Activated B cell treated with CpG ODN at 0.5 μM for 24 hours (primary cell): ENCODE measurements around the gene GNAI3. TPM values are rescaled to one million over a fixed set of nuclear protein-coding genes. Genes with fewer than 3 reads are reported as not detected.

Experiments
- ATAC-seq: fragments of 200-7000 bp; cut with Tn5 transposase; one replicate; pipeline ENCODE4 v1.10.0; 2021; ENCODE audit warnings: low read depth, mild to moderate bottlenecking, moderate library complexity
- CTCF ChIA-PET: fragments of 350-600 bp; sonication (Branson Sonifier 250); formaldehyde crosslinking; loops from one replicate; lab custom pipeline; 2021; ENCODE audit warnings: antibody characterized with exemption; lab: Charles Lee
- POLR2A ChIA-PET: fragments of 350-600 bp; sonication (Branson Sonifier 250); formaldehyde crosslinking; loops from one replicate; lab custom pipeline; 2021; ENCODE audit warnings: antibody characterized with exemption; lab: Charles Lee
- DNase-seq: peaks from one replicate; pipeline ENCODE4 v3.0.0; 2022
- H3K27ac Mint-ChIP-seq: one replicate; pipeline ENCODE4 v1.8.0; 2020; ENCODE audit warnings: mixed read lengths
- H3K27me3 Mint-ChIP-seq: one replicate; pipeline ENCODE4 v1.8.0; 2021; ENCODE audit warnings: mixed read lengths
- H3K36me3 Mint-ChIP-seq: one replicate; pipeline ENCODE4 v1.8.0; 2021; ENCODE audit warnings: low read depth, mixed read lengths
- H3K4me1 Mint-ChIP-seq: one replicate; pipeline ENCODE4 v1.8.0; 2021; ENCODE audit warnings: mixed read lengths
- H3K4me3 Mint-ChIP-seq: one replicate; pipeline ENCODE4 v1.8.0; 2020; ENCODE audit warnings: mild to moderate bottlenecking, mixed read lengths
- H3K9me3 Mint-ChIP-seq: one replicate; pipeline ENCODE4 v1.8.0; 2020; ENCODE audit warnings: mixed read lengths
- intact Hi-C: fragments of 100-400 bp; cut with micrococcal nuclease; formaldehyde crosslinking; loops from one replicate; pipeline ENCODE4 v1.15.1; 2024
- total RNA-seq: library from RNA; stranded (reverse); gene quantifications from 2 replicates; pipeline ENCODE4 v1.2.3, GENCODE V29; 2022
- TF ChIP-seq, protein P1 (sequence below): fragments of 200-600 bp; IDR thresholded peaks from one replicate; pipeline ENCODE4 v1.8.0; 2022; ENCODE audit warnings: antibody characterized with exemption, mild to moderate bottlenecking

Gene GNAI3
- total RNA-seq, 1 donor from 2014 or later: 8.4 TPM

DNA sequence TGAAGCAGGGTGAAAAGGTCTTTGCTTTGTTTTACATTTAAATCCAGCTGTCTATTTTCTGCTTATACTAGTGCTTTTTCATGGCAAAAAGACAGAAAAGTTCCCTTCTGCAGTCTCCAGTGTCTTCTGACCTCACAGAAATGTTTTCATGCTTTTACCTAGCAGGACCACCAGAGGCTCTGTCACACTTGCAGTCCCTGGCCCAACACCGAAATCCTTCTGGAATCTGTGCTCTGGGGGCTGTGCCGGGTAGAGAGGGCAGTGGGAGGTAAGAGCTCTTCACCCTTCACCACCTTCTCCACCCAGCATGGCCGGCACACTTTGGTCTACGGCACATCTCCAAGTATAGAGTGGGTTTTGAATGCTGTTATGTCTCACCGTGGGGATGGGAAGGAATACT lies 50.2 kb downstream of the GNAI3 start:
- POLR2A ChIA-PET: interaction anchor here (0.8 kb wide), 1 partner anchor 22 kb away, joined by 3 read pairs; no protein-coding TSS in a partner anchor
- intact Hi-C loops: loop anchor here (2.0 kb wide), 1 partner anchor 14 kb away; no protein-coding TSS in a partner anchor
- Mint-ChIP-seq H3K27ac (no peak overlapping the region), H3K4me1 (no peaks in the 10 kb centered on the region), H3K27me3 (no peaks in the 10 kb centered on the region), H3K4me3 (no peak overlapping the region), H3K9me3 (no peaks in the 10 kb centered on the region), H3K36me3 (peaks cover 26% of the 10 kb centered on the region)
- DNase-seq (no peak), ATAC-seq (no peak)
- CTCF ChIA-PET: no interaction called here
- TF ChIP-seq, protein P1, sequence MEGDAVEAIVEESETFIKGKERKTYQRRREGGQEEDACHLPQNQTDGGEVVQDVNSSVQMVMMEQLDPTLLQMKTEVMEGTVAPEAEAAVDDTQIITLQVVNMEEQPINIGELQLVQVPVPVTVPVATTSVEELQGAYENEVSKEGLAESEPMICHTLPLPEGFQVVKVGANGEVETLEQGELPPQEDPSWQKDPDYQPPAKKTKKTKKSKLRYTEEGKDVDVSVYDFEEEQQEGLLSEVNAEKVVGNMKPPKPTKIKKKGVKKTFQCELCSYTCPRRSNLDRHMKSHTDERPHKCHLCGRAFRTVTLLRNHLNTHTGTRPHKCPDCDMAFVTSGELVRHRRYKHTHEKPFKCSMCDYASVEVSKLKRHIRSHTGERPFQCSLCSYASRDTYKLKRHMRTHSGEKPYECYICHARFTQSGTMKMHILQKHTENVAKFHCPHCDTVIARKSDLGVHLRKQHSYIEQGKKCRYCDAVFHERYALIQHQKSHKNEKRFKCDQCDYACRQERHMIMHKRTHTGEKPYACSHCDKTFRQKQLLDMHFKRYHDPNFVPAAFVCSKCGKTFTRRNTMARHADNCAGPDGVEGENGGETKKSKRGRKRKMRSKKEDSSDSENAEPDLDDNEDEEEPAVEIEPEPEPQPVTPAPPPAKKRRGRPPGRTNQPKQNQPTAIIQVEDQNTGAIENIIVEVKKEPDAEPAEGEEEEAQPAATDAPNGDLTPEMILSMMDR: no peak

DNA sequence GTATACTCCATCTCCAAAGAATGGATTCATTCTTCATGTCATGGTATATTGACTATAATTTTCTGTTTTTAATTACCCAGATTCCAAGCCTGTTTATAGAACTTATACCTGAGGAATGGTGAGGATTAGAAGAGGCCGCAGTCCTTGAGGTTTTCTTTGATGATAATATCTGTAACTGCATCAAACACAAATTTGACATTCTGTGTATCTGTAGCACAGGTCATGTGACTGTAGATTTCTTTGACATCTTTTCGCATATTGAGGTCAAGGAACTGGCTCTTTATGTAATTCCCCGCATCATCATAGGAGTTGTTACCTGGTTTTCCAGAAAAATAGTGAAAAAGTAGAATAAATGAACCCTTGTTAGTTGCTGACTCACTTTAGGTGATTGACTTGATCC lies 54.8 kb downstream of the GNAI3 start:
- Mint-ChIP-seq H3K27ac (no peak overlapping the region), H3K27me3 (no peaks in the 10 kb centered on the region), H3K4me3 (no peak overlapping the region), H3K9me3 (no peaks in the 10 kb centered on the region), H3K36me3 (peaks cover 4% of the 10 kb centered on the region), H3K4me1 (no peaks in the 10 kb centered on the region)
- intact Hi-C loops: no loop called here
- ChIA-PET POLR2A (no interaction called here), CTCF (no interaction called here)
- DNase-seq (no peak), ATAC-seq (no peak)
- TF ChIP-seq, protein P1: no peak

DNA sequence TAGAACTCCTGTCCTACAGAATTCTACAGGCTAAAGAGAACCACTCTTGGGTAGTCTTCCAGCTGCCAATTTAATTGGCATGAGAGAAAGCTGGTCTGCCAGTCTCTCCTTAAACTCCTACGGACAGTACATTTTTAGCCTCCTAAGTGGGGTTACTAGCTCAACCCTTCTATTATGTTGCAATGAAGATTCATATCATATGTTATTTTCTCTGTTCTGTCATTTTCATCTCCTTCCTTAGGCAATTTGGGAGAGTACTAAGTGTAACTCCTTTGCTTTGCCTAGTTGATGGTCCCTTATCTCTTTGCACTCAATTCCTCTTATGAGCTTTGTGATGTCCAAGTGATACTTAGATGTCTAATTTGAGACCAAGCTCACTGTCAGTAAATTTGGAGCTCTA lies 57.0 kb downstream of the GNAI3 start:
- no peaks in the 10 kb centered on the region for H3K27me3 Mint-ChIP-seq
- DNase-seq (no peak), ATAC-seq (no peak)
- no peak overlapping the region for H3K4me3 Mint-ChIP-seq
- ChIA-PET CTCF (interaction anchor here (0.9 kb wide), 2 partner anchors 35 to 59 kb away, joined by 3 to 5 read pairs; no protein-coding TSS in a partner anchor), POLR2A (interaction anchor here (0.6 to 1.3 kb wide), 3 partner anchors 14 to 55 kb away, joined by 3 to 4 read pairs (median 3); partner anchors contain the start of genes AMPD2 and GNAT2)
- no peaks in the 10 kb centered on the region for H3K36me3 Mint-ChIP-seq
- no peaks in the 10 kb centered on the region for H3K9me3 Mint-ChIP-seq
- intact Hi-C loops: no loop called here
- no peaks in the 10 kb centered on the region for H3K4me1 Mint-ChIP-seq
- H3K27ac Mint-ChIP-seq: no peak overlapping the region
- TF ChIP-seq, protein P1: no peak

DNA sequence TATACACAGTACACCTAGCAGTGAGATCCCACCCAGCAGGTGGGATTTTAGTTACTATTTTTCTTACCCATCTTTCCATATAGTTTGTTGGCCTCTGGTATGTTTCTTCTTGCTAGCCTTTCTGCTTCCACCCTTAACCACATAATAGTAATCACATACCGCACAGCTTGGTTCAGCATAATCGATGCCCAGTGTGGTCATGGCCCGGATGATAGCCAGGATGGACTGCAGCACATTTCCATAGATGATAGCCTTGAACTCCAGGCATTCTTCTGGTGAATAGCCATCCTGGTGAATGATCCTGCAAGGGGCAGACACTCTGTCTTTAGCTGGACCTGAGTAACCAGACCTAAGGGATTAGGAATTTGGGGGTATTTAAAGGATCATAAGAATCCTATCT lies 61.5 kb downstream of the GNAI3 start:
- ATAC-seq (no peak), DNase-seq (no peak)
- no peaks in the 10 kb centered on the region for H3K27me3 Mint-ChIP-seq
- ChIA-PET POLR2A (no interaction called here), CTCF (no interaction called here)
- no peak overlapping the region for H3K4me3 Mint-ChIP-seq
- H3K4me1 Mint-ChIP-seq: no peaks in the 10 kb centered on the region
- H3K27ac Mint-ChIP-seq: no peak overlapping the region
- TF ChIP-seq, protein P1: no peak
- H3K36me3 Mint-ChIP-seq: no peaks in the 10 kb centered on the region
- intact Hi-C loops: no loop called here
- no peaks in the 10 kb centered on the region for H3K9me3 Mint-ChIP-seq

DNA sequence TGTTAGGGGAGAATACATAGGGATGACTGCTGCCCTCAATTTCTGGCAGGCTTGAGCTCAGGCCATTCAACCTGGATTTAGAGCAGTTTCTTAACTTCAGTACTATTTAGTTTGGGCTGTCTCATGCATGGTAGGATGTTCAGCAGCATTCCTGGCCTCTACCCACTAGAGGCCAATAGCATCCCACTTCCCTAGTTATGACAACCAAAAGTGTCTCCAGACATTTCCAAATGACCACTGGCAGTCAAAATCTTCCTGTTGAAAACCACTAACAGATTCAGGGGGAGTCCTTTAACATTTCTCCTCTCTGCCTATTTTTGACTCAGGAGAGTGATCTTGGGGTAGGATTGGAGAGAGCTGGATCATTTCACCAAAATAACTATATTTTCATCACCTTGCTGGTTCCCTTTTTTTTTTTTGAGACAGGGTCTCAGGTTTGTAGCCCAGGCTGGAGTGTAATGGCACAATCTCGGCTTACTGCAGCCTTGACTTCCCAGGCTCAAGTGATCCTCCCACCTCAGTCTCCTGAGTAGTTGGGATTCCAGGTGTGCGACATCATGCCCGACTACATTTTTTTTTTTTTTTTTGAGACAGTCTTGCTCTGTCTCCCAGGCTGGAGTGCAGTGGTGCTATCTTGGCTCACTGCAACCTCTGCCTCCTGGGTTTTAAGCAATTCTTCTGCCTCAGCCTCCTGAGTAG lies 62.3 kb downstream of the GNAI3 start:
- ChIA-PET CTCF (no interaction called here), POLR2A (no interaction called here)
- TF ChIP-seq, protein P1: no peak
- Mint-ChIP-seq H3K9me3 (no peaks in the 10 kb centered on the region), H3K27ac (no peak overlapping the region), H3K27me3 (no peaks in the 10 kb centered on the region), H3K4me3 (no peak overlapping the region), H3K36me3 (no peaks in the 10 kb centered on the region), H3K4me1 (peaks cover 8% of the 10 kb centered on the region)
- ATAC-seq (no peak), DNase-seq (no peak)
- intact Hi-C loops: no loop called here
